HEK293 (cell line): ENCODE results near the gene PLCD3.
A peak's percentile ranks its signal among the peaks of the same experiment; 100 is the strongest.

ENCODE experiments used
- CTCF ChIA-PET: fragments of 350-600 bp; formaldehyde crosslinking; extraction: SDS; loops from one replicate; lab custom pipeline; 2021; ENCODE audit warnings: antibody characterized with exemption; lab: Yijun Ruan, JAX
- POLR2A ChIA-PET: fragments of 300-600 bp; formaldehyde crosslinking; extraction: SDS; loops from one replicate; lab custom pipeline; 2020; ENCODE audit warnings: antibody characterized with exemption, inconsistent platforms; lab: Yijun Ruan, JAX
- H3K27ac ChIP-seq: fragments of 200-500 bp; sonication (Bioruptor generic); 2 replicates; pipeline ENCODE4 v1.5.1; 2014; ENCODE audit warnings: low read depth, low read length, control low read depth, inconsistent platforms; ENCODE audit errors: extremely low read depth
- H3K36me3 ChIP-seq, 2 experiments: fragments of 200-500 bp in 1 of 2; sonication (Bioruptor generic) in 1 of 2; 1 replicate in 1 of 2; 2 replicates in 1 of 2; pipeline ENCODE4 v1.5.1; 2014 to 2017; ENCODE audit warnings: inconsistent platforms in 2 of 2, low read length in 2 of 2; ENCODE audit not compliant: control insufficient read depth in 2 of 2, insufficient read depth in 1 of 2
- H3K4me1 ChIP-seq: fragments of 200-500 bp; sonication (Bioruptor generic); 2 replicates; pipeline ENCODE4 v1.5.1; 2014; ENCODE audit warnings: mild to moderate bottlenecking, low read length, inconsistent platforms; ENCODE audit not compliant: control insufficient read depth, insufficient read depth
- H3K4me3 ChIP-seq: 2 replicates; pipeline ENCODE4 v1.5.1; 2011; ENCODE audit warnings: low read depth, mild to moderate bottlenecking, control low read depth, low read length, moderate library complexity
- H3K9me3 ChIP-seq: fragments of 200-500 bp; sonication (Bioruptor generic); 2 replicates; pipeline ENCODE4 v1.5.1; 2014; ENCODE audit warnings: low read depth, low read length, inconsistent platforms; ENCODE audit not compliant: control insufficient read depth, insufficient read depth
- EGR2 ChIP-seq: fragments of 450-650 bp; formaldehyde crosslinking; IDR thresholded peaks from 2 replicates; pipeline ENCODE4 v1.5.1; 2016; ENCODE audit warnings: low read depth, missing biosample characterization, missing genetic modification characterization
- FEZF1 ChIP-seq: fragments of 450-650 bp; formaldehyde crosslinking; IDR thresholded peaks from 2 replicates; pipeline ENCODE4 v1.5.1; 2016; ENCODE audit warnings: missing biosample characterization, missing genetic modification characterization
- GLIS1 ChIP-seq: fragments of 450-650 bp; formaldehyde crosslinking; IDR thresholded peaks from 2 replicates; pipeline ENCODE4 v1.5.1; 2016; ENCODE audit warnings: missing biosample characterization, missing genetic modification characterization
- PBX3 ChIP-seq: sonication (generic); formaldehyde crosslinking; IDR thresholded peaks from 2 replicates; pipeline ENCODE4 v1.8.1; 2022; ENCODE audit warnings: mild to moderate bottlenecking, moderate library complexity, missing genetic modification reagents
- PRDM1 ChIP-seq: fragments of 450-650 bp; formaldehyde crosslinking; IDR thresholded peaks from 2 replicates; pipeline ENCODE4; 2016; ENCODE audit warnings: missing biosample characterization, missing genetic modification characterization
- ZFP3 ChIP-seq: fragments of 450-650 bp; formaldehyde crosslinking; IDR thresholded peaks from 2 replicates; pipeline ENCODE4 v1.5.1; 2016; ENCODE audit warnings: low read depth, missing biosample characterization, missing genetic modification characterization
- ZFP41 ChIP-seq: fragments of 450-650 bp; formaldehyde crosslinking; IDR thresholded peaks from 2 replicates; pipeline ENCODE4 v1.5.1; 2016; ENCODE audit warnings: missing biosample characterization, missing genetic modification characterization, borderline replicate concordance
- ZIC2 ChIP-seq: fragments of 450-650 bp; formaldehyde crosslinking; IDR thresholded peaks from 2 replicates; pipeline ENCODE4 v1.5.1; 2016; ENCODE audit warnings: missing biosample characterization, missing genetic modification characterization
- ZNF292 ChIP-seq: fragments of 450-650 bp; formaldehyde crosslinking; IDR thresholded peaks from 2 replicates; pipeline ENCODE4 v1.5.1; 2016; ENCODE audit warnings: low read depth, missing biosample characterization, missing genetic modification characterization, borderline replicate concordance
- ZNF350 ChIP-seq: fragments of 450-650 bp; formaldehyde crosslinking; IDR thresholded peaks from 2 replicates; pipeline ENCODE4 v1.5.0; 2017; ENCODE audit warnings: missing biosample characterization, mild to moderate bottlenecking, missing genetic modification characterization
- ZNF362 ChIP-seq: fragments of 450-650 bp; formaldehyde crosslinking; IDR thresholded peaks from 2 replicates; pipeline ENCODE4 v1.5.1; 2016; ENCODE audit warnings: missing biosample characterization, missing genetic modification characterization
- ZNF366 ChIP-seq: fragments of 450-650 bp; formaldehyde crosslinking; conservative IDR thresholded peaks from 2 replicates; pipeline ENCODE4 v1.5.1; 2016; ENCODE audit warnings: missing biosample characterization, missing genetic modification characterization
- ZNF423 ChIP-seq: fragments of 450-650 bp; formaldehyde crosslinking; IDR thresholded peaks from 2 replicates; pipeline ENCODE4 v1.5.1; 2016; ENCODE audit warnings: missing biosample characterization, missing genetic modification characterization
- ZNF626 ChIP-seq: fragments of 450-650 bp; sonication (Bioruptor Pico); formaldehyde crosslinking; IDR thresholded peaks from 2 replicates; pipeline ENCODE4 v1.5.1; 2018; ENCODE audit warnings: missing biosample characterization, missing genetic modification characterization, inconsistent platforms
- ZNF747 ChIP-seq: fragments of 450-650 bp; formaldehyde crosslinking; IDR thresholded peaks from 2 replicates; pipeline ENCODE4 v1.5.1; 2016; ENCODE audit warnings: missing biosample characterization, missing genetic modification characterization

Gene PLCD3

GRCh38 chr17:45070001-45070400 is 62.3 kb downstream of the PLCD3 start:
- H3K36me3 ChIP-seq = peaks cover 33 to 44% of the 10 kb centered on the region in 2 experiments; a peak in 2 of 3 replicates
- POLR2A ChIA-PET = interaction anchor here (1.0 kb wide), 1 partner anchor 9 kb away, joined by 5 read pairs; the partner anchor contains the start of gene NMT1

GRCh38 chr17:45067637-45068036 is 64.7 kb downstream of the PLCD3 start:
- Histone ChIP-seq H3K9me3 (no peaks in the 10 kb centered on the region), H3K27ac (no peak overlapping the region), H3K36me3 (peaks cover 13 to 33% of the 10 kb centered on the region in 2 experiments; a peak in 2 of 3 replicates), H3K4me3 (no peak overlapping the region)
- POLR2A ChIA-PET = interaction anchor here (0.6 to 1.5 kb wide), 3 partner anchors 9 to 94 kb away, joined by 3 to 4 read pairs (median 3); partner anchors contain the start of gene HEXIM2
- CTCF ChIA-PET = interaction anchor here (0.6 to 2.6 kb wide), 8 partner anchors 21 to 826 kb away, joined by 3 to 7 read pairs (median 4); no protein-coding TSS in a partner anchor
- TF ChIP-seq ZFP3 (tag by site-specific recombination) (no peak), ZNF747 (tag by site-specific recombination) (no peak), ZNF366 (tag by site-specific recombination) (no peak), PBX3 (CRISPR knock-in tag) (no peak), PRDM1 (tag by site-specific recombination) (peak; percentile 67), ZNF423 (tag by site-specific recombination) (no peak), EGR2 (no peak), ZFP41 (tag by site-specific recombination) (no peak), ZNF350 (tag by site-specific recombination) (no peak)
- TF ChIP-seq, all 188 proteins: peak for 1
- peaks cover 19% of the 10 kb centered on the region for H3K4me1 ChIP-seq

More at GRCh38 chr17:45070001-45070400, 62.3 kb downstream of the PLCD3 start:
- CTCF ChIA-PET = interaction anchor here (0.6 to 2.6 kb wide), 7 partner anchors 9 to 247 kb away, joined by 3 to 7 read pairs (median 5); no protein-coding TSS in a partner anchor
- Histone ChIP-seq H3K4me3 (no peak overlapping the region), H3K27ac (no peak overlapping the region), H3K9me3 (no peaks in the 10 kb centered on the region), H3K4me1 (peaks cover 18% of the 10 kb centered on the region)
- TF ChIP-seq GLIS1 (tag by site-specific recombination) = peak; percentile 73
- TF ChIP-seq FEZF1 (tag by site-specific recombination) = peak; percentile 76
- TF ChIP-seq ZNF292 (tag by site-specific recombination) = no peak
- peak; percentile 59 for TF ChIP-seq ZIC2

- no peak overlapping the region for H3K4me3 ChIP-seq
These were observed 69.1 kb downstream of the PLCD3 start for GRCh38 chr17:45063198-45063597.

More at GRCh38 chr17:45063198-45063597, 69.1 kb downstream of the PLCD3 start:
- no peak overlapping the region for H3K27ac ChIP-seq
- TF ChIP-seq ZNF362 (tag by site-specific recombination) = 0 out of 2 replicates have a peak, but pooled peaks have one; percentile 6
- peak; percentile 100 for TF ChIP-seq PRDM1 (tag by site-specific recombination)
- no peak for TF ChIP-seq ZNF626
- H3K9me3 ChIP-seq = no peaks in the 10 kb centered on the region
- peaks cover 3 to 10% of the 10 kb centered on the region in 2 experiments; a peak in 2 of 3 replicates for H3K36me3 ChIP-seq
- peaks cover 26% of the 10 kb centered on the region for H3K4me1 ChIP-seq
- ChIA-PET CTCF (interaction anchor here (0.6 to 1.9 kb wide), 7 partner anchors 9 to 410 kb away, joined by 3 to 9 read pairs (median 4); partner anchors contain the start of gene ACBD4), POLR2A (interaction anchor here (0.7 to 1.8 kb wide), 5 partner anchors 10 to 263 kb away, joined by 3 to 7 read pairs (median 4); no protein-coding TSS in a partner anchor)
